ENCODE measurements around the gene G3BP1. TPM values are rescaled to one million over a fixed set of nuclear protein-coding genes. Genes with fewer than 3 reads are reported as not detected.
"Not testable (repeated sequence)": the region's sequence is repeated elsewhere in the genome, so short reads cannot be mapped to it uniquely, and the experiment has no call there.

Gene G3BP1
- total and polyA plus RNA-seq, 4 experiments from 2014 or later = 178 to 193 (median 189) TPM

GRCh38 chr5:151846765-151847164, 75.0 kb downstream of the G3BP1 start:
- POLR2A ChIA-PET (ENCODE audit: partially characterized antibody) = no interaction called here
- Mint-ChIP-seq H3K27ac (no peak overlapping the region), H3K27me3 (no peaks in the 10 kb centered on the region)

GRCh38 chr5:151847871-151848270, 76.1 kb downstream of the G3BP1 start:
- Mint-ChIP-seq H3K4me3 (no peak overlapping the region), H3K4me1 (no peaks in the 10 kb centered on the region), H3K36me3 (no peaks in the 10 kb centered on the region), H3K9me3 (peaks cover 0 to 3% (median 0%) of the 10 kb centered on the region in 8 donors), H3K27me3 (no peaks in the 10 kb centered on the region), H3K27ac (no peak overlapping the region)
- no peaks in the 10 kb centered on the region for H3K36me3 ChIP-seq (ENCODE audit: insufficient read depth, low read length)
- H3K27ac ChIP-seq (ENCODE audit: low read depth, low read length) = no peak overlapping the region
- H3K27me3 ChIP-seq (ENCODE audit: insufficient read depth, low read length) = no peaks in the 10 kb centered on the region
- H3K9me3 ChIP-seq (ENCODE audit: control insufficient read depth in 1 of 2, low read length in 2 of 2) = no peaks in the 10 kb centered on the region
- CTCF ChIA-PET (ENCODE audit: partially characterized antibody) = no interaction called here
- POLR2A ChIA-PET (ENCODE audit: partially characterized antibody) = no interaction called here
- DNase-seq = no peak
- intact Hi-C loops (cut with micrococcal nuclease) = no loop called here
- no peak overlapping the region for H3K4me3 ChIP-seq (ENCODE audit: low read length in 2 of 2)
- no peaks in the 10 kb centered on the region for H3K4me1 ChIP-seq (ENCODE audit: insufficient read depth, low read length)

More at GRCh38 chr5:151846765-151847164, 75.0 kb downstream of the G3BP1 start:
- no peaks in the 10 kb centered on the region for H3K36me3 ChIP-seq (ENCODE audit: insufficient read depth, low read length)
- no peaks in the 10 kb centered on the region for H3K27me3 ChIP-seq (ENCODE audit: insufficient read depth, low read length)
- no peaks in the 10 kb centered on the region for H3K4me1 ChIP-seq (ENCODE audit: insufficient read depth, low read length)
- no peak overlapping the region for H3K4me3 ChIP-seq (ENCODE audit: low read length in 2 of 2)
- CTCF ChIA-PET (ENCODE audit: partially characterized antibody) = no interaction called here
- H3K4me3 Mint-ChIP-seq = no peak overlapping the region
- peaks cover 0 to 12% (median 0%) of the 10 kb centered on the region in 8 donors for H3K9me3 Mint-ChIP-seq
- no peak for DNase-seq
- H3K27ac ChIP-seq (ENCODE audit: low read depth, low read length) = no peak overlapping the region
- no peaks in the 10 kb centered on the region for H3K4me1 Mint-ChIP-seq
- no peaks in the 10 kb centered on the region for H3K36me3 Mint-ChIP-seq
- intact Hi-C loops (cut with micrococcal nuclease) = no loop called here
- no peaks in the 10 kb centered on the region for H3K9me3 ChIP-seq (ENCODE audit: control insufficient read depth in 1 of 2, low read length in 2 of 2)

GRCh38 chr5:151855701-151856100, 83.9 kb downstream of the G3BP1 start:
- POLR2A ChIA-PET (ENCODE audit: partially characterized antibody) = no interaction called here

GRCh38 chr5:151856861-151857260, 85.1 kb downstream of the G3BP1 start:
- Mint-ChIP-seq H3K4me1 (peaks cover 0 to 2% (median under 1%) of the 10 kb centered on the region in 4 donors), H3K27ac (no peak overlapping the region), H3K9me3 (peaks cover 0 to 6% (median 0%) of the 10 kb centered on the region in 8 donors), H3K27me3 (peaks cover 0 to 1% of the 10 kb centered on the region in 2 donors), H3K4me3 (no peak overlapping the region), H3K36me3 (peaks cover 0 to 4% of the 10 kb centered on the region in 2 donors)
- Histone ChIP-seq H3K4me3 (ENCODE audit: low read length in 2 of 2) (no peak overlapping the region), H3K27ac (ENCODE audit: low read depth, low read length) (no peak overlapping the region), H3K36me3 (ENCODE audit: insufficient read depth, low read length) (no peaks in the 10 kb centered on the region), H3K4me1 (ENCODE audit: insufficient read depth, low read length) (no peaks in the 10 kb centered on the region), H3K27me3 (ENCODE audit: insufficient read depth, low read length) (no peaks in the 10 kb centered on the region), H3K9me3 (ENCODE audit: control insufficient read depth in 1 of 2, low read length in 2 of 2) (no peaks in the 10 kb centered on the region)
- DNase-seq = no peak
- POLR2A ChIA-PET (ENCODE audit: partially characterized antibody) = no interaction called here
- CTCF ChIA-PET (ENCODE audit: partially characterized antibody) = no interaction called here
- intact Hi-C loops (cut with micrococcal nuclease) = no loop called here

More at GRCh38 chr5:151855701-151856100, 83.9 kb downstream of the G3BP1 start:
- DNase-seq = no peak
- intact Hi-C loops (cut with micrococcal nuclease) = no loop called here
- H3K27me3 ChIP-seq (ENCODE audit: insufficient read depth, low read length) = no peaks in the 10 kb centered on the region
- CTCF ChIA-PET (ENCODE audit: partially characterized antibody) = no interaction called here
- Mint-ChIP-seq H3K4me1 (peaks cover 0 to 2% (median under 1%) of the 10 kb centered on the region in 4 donors), H3K36me3 (peaks cover 0 to 4% of the 10 kb centered on the region in 2 donors), H3K27me3 (peaks cover 0 to 1% of the 10 kb centered on the region in 2 donors), H3K27ac (no peak overlapping the region), H3K4me3 (no peak overlapping the region), H3K9me3 (peaks cover 0 to 1% (median 0%) of the 10 kb centered on the region in 8 donors)
- H3K36me3 ChIP-seq (ENCODE audit: insufficient read depth, low read length) = no peaks in the 10 kb centered on the region
- no peak overlapping the region for H3K27ac ChIP-seq (ENCODE audit: low read depth, low read length)
- no peak overlapping the region for H3K4me3 ChIP-seq (ENCODE audit: low read length in 2 of 2)
- H3K4me1 ChIP-seq (ENCODE audit: insufficient read depth, low read length) = no peaks in the 10 kb centered on the region
- no peaks in the 10 kb centered on the region for H3K9me3 ChIP-seq (ENCODE audit: control insufficient read depth in 1 of 2, low read length in 2 of 2)

GRCh38 chr5:151860867-151861266, 89.1 kb downstream of the G3BP1 start:
- H3K36me3 Mint-ChIP-seq; H3K27me3 ChIP-seq (ENCODE audit: insufficient read depth, low read length); H3K9me3 ChIP-seq (ENCODE audit: control insufficient read depth in 1 of 2, low read length in 2 of 2); H3K27ac ChIP-seq (ENCODE audit: low read depth, low read length); H3K4me3 ChIP-seq (ENCODE audit: low read length in 2 of 2); intact Hi-C loops (cut with micrococcal nuclease); CTCF ChIA-PET (ENCODE audit: partially characterized antibody); H3K4me1 Mint-ChIP-seq; H3K4me1 ChIP-seq (ENCODE audit: insufficient read depth, low read length); H3K4me3 Mint-ChIP-seq; POLR2A ChIA-PET (ENCODE audit: partially characterized antibody); H3K27ac Mint-ChIP-seq; H3K9me3 Mint-ChIP-seq; H3K27me3 Mint-ChIP-seq; H3K36me3 ChIP-seq (ENCODE audit: insufficient read depth, low read length); DNase-seq: not testable (repeated sequence)

Other genes starting within 250 kb of the G3BP1 start
- gene FAT2, start 180.6 kb upstream of the G3BP1 start, total RNA-seq = not detected
- gene FAT2, start 180.6 kb upstream of the G3BP1 start, polyA plus RNA-seq = not detected
- gene SPARC, start 85.0 kb upstream of the G3BP1 start, total RNA-seq = under 1 TPM; 0.19 to 0.47 TPM
- under 1 TPM in 1 of 2 donors, not detected in 1; 0.37 TPM for gene SPARC, start 85.0 kb upstream of the G3BP1 start, polyA plus RNA-seq
- 10 to 100 TPM; 28.2 to 31.0 TPM for gene ATOX1, start 13.3 kb upstream of the G3BP1 start, total RNA-seq
- 10 to 100 TPM; 42.8 to 64.5 TPM for gene ATOX1, start 13.3 kb upstream of the G3BP1 start, polyA plus RNA-seq
- not detected for gene GLRA1, start 152.9 kb downstream of the G3BP1 start, total RNA-seq
- gene GLRA1, start 152.9 kb downstream of the G3BP1 start, polyA plus RNA-seq = not detected